Endodermal cell (in vitro differentiated cells): ENCODE measurements around the gene OST4. TPM values are rescaled to one million over a fixed set of nuclear protein-coding genes. Genes with fewer than 3 reads are reported as not detected.

Experiments used
- DNase-seq: peaks from one replicate; pipeline ENCODE4 v3.0.0-alpha.2; 2017
- H3K27ac ChIP-seq: 2 replicates; pipeline ENCODE4 v1.5.1; 2013; ENCODE audit warnings: mild to moderate bottlenecking, low read depth, low read length, moderate library complexity
- H3K27me3 ChIP-seq: 2 replicates; pipeline ENCODE4 v1.6.1; 2013; ENCODE audit warnings: mild to moderate bottlenecking, low read length, moderate library complexity; ENCODE audit not compliant: insufficient read depth, control insufficient read depth, poor library complexity, severe bottlenecking
- H3K36me3 ChIP-seq: 2 replicates; pipeline ENCODE4 v1.7.0; 2013; ENCODE audit warnings: mild to moderate bottlenecking, low read length, moderate library complexity; ENCODE audit not compliant: control insufficient read depth, insufficient read depth
- H3K4me1 ChIP-seq: one replicate; pipeline ENCODE4 v1.7.0; 2013; ENCODE audit warnings: low read length; ENCODE audit not compliant: control insufficient read depth, insufficient read depth
- H3K4me3 ChIP-seq: 2 replicates; pipeline ENCODE4 v1.5.1; 2013; ENCODE audit warnings: mild to moderate bottlenecking, low read length, moderate library complexity
- H3K9ac ChIP-seq: 2 replicates; pipeline ENCODE4 v1.6.1; 2013; ENCODE audit warnings: mild to moderate bottlenecking, low read length, moderate library complexity; ENCODE audit not compliant: poor library complexity, severe bottlenecking; ENCODE audit errors: extremely low read depth
- H3K9me3 ChIP-seq: 2 replicates; pipeline ENCODE4 v1.6.1; 2013; ENCODE audit warnings: mild to moderate bottlenecking, low read length, moderate library complexity; ENCODE audit not compliant: control insufficient read depth
- H3K27ac Mint-ChIP-seq: 2 replicates; pipeline ENCODE4 v1.8.0; 2020; ENCODE audit warnings: mixed read lengths
- H3K27me3 Mint-ChIP-seq: 2 replicates; pipeline ENCODE4 v1.8.0; 2021; ENCODE audit warnings: mild to moderate bottlenecking, mixed read lengths; ENCODE audit not compliant: insufficient read depth
- H3K36me3 Mint-ChIP-seq: 2 replicates; pipeline ENCODE4 v1.8.0; 2020; ENCODE audit warnings: low read depth, mixed read lengths
- H3K4me1 Mint-ChIP-seq: 2 replicates; pipeline ENCODE4 v1.8.0; 2020; ENCODE audit warnings: mixed read lengths
- H3K4me3 Mint-ChIP-seq: 2 replicates; pipeline ENCODE4 v1.8.0; 2020; ENCODE audit warnings: mild to moderate bottlenecking, moderate library complexity, mixed read lengths
- H3K9me3 Mint-ChIP-seq: 2 replicates; pipeline ENCODE4 v1.8.0; 2020; ENCODE audit warnings: mild to moderate bottlenecking, mixed read lengths
- CTCF ChIP-seq: fragments of 200-600 bp; sonication (generic); conservative IDR thresholded peaks from 2 replicates; pipeline ENCODE4 v1.5.0; 2021; ENCODE audit warnings: antibody characterized with exemption, mild to moderate bottlenecking
- WGBS, 2 experiments: methylation state at CpG; one replicate each; pipeline versions ENCODE4 v1.1.5 to v1.1.7; 2013; ENCODE audit warnings: missing lambda C conversion rate in 2 of 2, mixed read lengths in 1 of 2; ENCODE audit not compliant: insufficient coverage in 1 of 2, insufficient read length in 1 of 2; 5-methylcytosine and 5-hydroxymethylcytosine counted together
- total RNA-seq, 2 donors: library from RNA; stranded (reverse); fragmentation: NEBNext Ultra II Directional in 1 of 2; extraction: Animal tissue kit (Norgen Biotek cat#: 25700) in 1 of 2; gene quantifications; 2 replicates in 1 of 2; 3 replicates in 1 of 2; pipeline ENCODE4 v1.2.1, GENCODE V29; 2021

The OST4 gene
- total RNA-seq, 2 donors from 2014 or later: 290 to 311 TPM

- H3K27ac ChIP-seq: no peak overlapping the region
- H3K9ac ChIP-seq: no peak overlapping the region
- H3K4me3 ChIP-seq: no peak overlapping the region
- H3K9me3 ChIP-seq: no peaks in the 10 kb centered on the region
- peaks cover 6% of the 10 kb centered on the region for H3K27me3 ChIP-seq
- WGBS, 2 experiments: 90 to 91% methylated on average over 3 of the region's 3 CpGs
- H3K4me3 Mint-ChIP-seq: no peak overlapping the region
- H3K4me1 ChIP-seq: no peaks in the 10 kb centered on the region
- no peaks in the 10 kb centered on the region for H3K9me3 Mint-ChIP-seq
- H3K36me3 ChIP-seq: no peaks in the 10 kb centered on the region
- TF ChIP-seq CTCF: no peak
- no peaks in the 10 kb centered on the region for H3K4me1 Mint-ChIP-seq
- no peak for DNase-seq
- H3K36me3 Mint-ChIP-seq: no peaks in the 10 kb centered on the region
- H3K27me3 Mint-ChIP-seq: peaks cover 8% of the 10 kb centered on the region
- no peak overlapping the region for H3K27ac Mint-ChIP-seq
Observed at GRCh38 chr2:27109083-27109482, 37.6 kb upstream of the OST4 start.

- 83 to 84% methylated on average over 1 of the region's 2 CpGs for WGBS, 2 experiments
- no peak overlapping the region for H3K9ac ChIP-seq
- no peaks in the 10 kb centered on the region for H3K4me1 Mint-ChIP-seq
Observed at GRCh38 chr2:27108221-27108620, 36.8 kb upstream of the OST4 start.

GRCh38 chr2:27105981-27106380, 34.5 kb upstream of the OST4 start:
- H3K27ac Mint-ChIP-seq: no peak overlapping the region
- no peak for DNase-seq
- no peaks in the 10 kb centered on the region for H3K4me1 Mint-ChIP-seq
- Histone ChIP-seq H3K9ac (no peak overlapping the region), H3K4me3 (no peak overlapping the region), H3K9me3 (no peaks in the 10 kb centered on the region), H3K36me3 (no peaks in the 10 kb centered on the region), H3K27me3 (peaks cover 6% of the 10 kb centered on the region), H3K27ac (no peak overlapping the region), H3K4me1 (no peaks in the 10 kb centered on the region)
- no peaks in the 10 kb centered on the region for H3K9me3 Mint-ChIP-seq
- H3K4me3 Mint-ChIP-seq: no peak overlapping the region
- WGBS, 2 experiments: 83 to 90% methylated on average over 3 of the region's 3 CpGs
- no peak for TF ChIP-seq CTCF
- H3K27me3 Mint-ChIP-seq: peaks cover 3% of the 10 kb centered on the region
- H3K36me3 Mint-ChIP-seq: no peaks in the 10 kb centered on the region

More at GRCh38 chr2:27108221-27108620, 36.8 kb upstream of the OST4 start:
- H3K36me3 Mint-ChIP-seq: no peaks in the 10 kb centered on the region
- H3K4me3 Mint-ChIP-seq: no peak overlapping the region
- H3K27ac Mint-ChIP-seq: no peak overlapping the region
- H3K9me3 Mint-ChIP-seq: no peaks in the 10 kb centered on the region
- H3K27me3 Mint-ChIP-seq: peaks cover 7% of the 10 kb centered on the region
- no peak for DNase-seq
- H3K9me3 ChIP-seq: no peaks in the 10 kb centered on the region
- no peaks in the 10 kb centered on the region for H3K4me1 ChIP-seq
- H3K27me3 ChIP-seq: peaks cover 6% of the 10 kb centered on the region
- no peaks in the 10 kb centered on the region for H3K36me3 ChIP-seq
- H3K4me3 ChIP-seq: no peak overlapping the region
- no peak overlapping the region for H3K27ac ChIP-seq
- no peak for TF ChIP-seq CTCF
